Measurements from ENCODE around the gene MSMB.

GRCh38 chr10:46019177-46019528 lies 26.9 kb downstream of the MSMB start:
- TF ChIP-seq CTCF (IDR thresholded peaks at IDR 0.05) (no peak), POLR2A (IDR thresholded peaks at IDR 0.05) (no peak)

All from breast epithelium (tissue), 3 donors.